ENCODE measurements around the gene AGBL3.

AGBL3 gene

GRCh38 chr7:134986363-134987251, at the start of gene AGBL3:
Gene AGBL3 (plus strand): TSS chr7:134986508. CDS start chr7:134987934, 1,426 bp downstream.
- peak; percentile 97 for DNase-seq

- no peak for DNase-seq
These were observed 49.3 kb upstream of the AGBL3 start for GRCh38 chr7:134936893-134937510.

DNA sequence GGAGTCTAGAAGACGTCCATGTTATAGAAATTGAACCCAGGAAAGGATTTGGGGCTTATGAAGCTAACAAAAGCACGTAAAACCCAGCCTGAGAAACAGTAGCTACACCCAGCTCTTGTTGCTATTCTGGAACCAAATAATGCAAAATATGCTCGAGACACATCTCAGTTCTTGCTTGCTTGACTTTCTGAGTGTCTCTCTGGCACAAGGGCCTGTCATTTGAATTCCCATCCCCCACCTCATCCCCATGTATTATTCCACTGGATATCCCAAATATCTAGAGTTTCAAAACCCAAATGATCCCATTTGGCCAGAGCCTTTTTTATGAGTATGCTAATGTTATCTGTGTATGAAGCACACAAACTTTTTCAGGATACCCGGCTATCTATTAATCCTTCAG, 48.2 kb upstream of the AGBL3 start:
- DNase-seq, result no peak

GRCh38 chr7:134939136-134939535, 47.2 kb upstream of the AGBL3 start:
- DNase-seq, result no peak

DNA sequence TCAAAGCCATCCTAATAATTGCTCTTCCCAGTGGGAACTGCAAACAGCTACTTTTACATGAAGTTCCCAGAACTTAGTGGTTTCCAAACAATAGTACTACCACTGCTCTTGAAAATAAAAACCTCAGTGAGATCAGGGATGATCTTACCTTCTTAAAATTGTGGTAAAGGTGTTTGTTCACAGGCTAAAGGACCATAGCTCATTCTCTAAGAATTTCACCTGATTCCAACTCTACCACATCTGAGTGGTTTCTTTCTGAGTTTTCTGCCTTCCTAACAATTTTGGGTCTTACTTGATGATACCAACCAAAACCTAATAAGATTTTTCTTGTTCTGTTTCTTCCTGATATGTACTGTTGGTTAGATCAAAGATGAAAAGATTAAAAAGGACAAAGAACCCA, 45.6 kb upstream of the AGBL3 start:
- DNase-seq, result no peak

DNA sequence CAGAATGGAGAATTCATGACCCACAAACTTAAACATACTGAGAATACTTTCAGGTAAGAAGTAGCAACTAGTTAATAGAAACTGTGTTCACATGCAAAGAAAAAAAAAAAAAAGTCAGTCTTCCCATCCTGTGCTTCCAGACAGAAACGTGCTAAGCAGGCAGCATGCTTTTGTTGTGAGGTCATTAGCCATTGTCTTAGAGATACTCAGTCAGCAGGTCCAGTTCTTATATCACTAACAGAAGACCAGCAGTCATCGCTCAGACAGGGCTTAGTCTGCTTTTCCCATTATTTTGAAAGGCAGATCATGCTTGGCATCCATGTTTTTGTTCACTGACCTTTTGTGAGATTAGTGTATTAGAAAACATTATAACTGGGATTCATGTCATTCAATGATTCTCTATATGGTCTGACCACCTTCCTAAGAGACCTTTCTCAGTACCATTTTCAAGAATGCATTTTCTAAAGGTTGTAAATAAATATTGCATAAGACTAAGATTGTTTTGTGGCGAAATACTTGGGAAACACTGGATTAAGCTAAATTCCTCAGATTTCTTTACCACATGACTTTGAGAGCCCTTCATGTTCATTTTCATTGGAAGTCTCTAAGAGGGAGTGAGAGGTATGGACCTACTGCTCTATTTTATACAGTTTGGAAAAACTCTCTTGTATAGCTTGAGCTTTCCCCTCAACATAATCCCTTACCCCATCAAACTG, 45.0 kb upstream of the AGBL3 start:
- DNase-seq, result no peak

- DNase-seq, result no peak
These were observed 44.4 kb upstream of the AGBL3 start for GRCh38 chr7:134941952-134942351.

DNA sequence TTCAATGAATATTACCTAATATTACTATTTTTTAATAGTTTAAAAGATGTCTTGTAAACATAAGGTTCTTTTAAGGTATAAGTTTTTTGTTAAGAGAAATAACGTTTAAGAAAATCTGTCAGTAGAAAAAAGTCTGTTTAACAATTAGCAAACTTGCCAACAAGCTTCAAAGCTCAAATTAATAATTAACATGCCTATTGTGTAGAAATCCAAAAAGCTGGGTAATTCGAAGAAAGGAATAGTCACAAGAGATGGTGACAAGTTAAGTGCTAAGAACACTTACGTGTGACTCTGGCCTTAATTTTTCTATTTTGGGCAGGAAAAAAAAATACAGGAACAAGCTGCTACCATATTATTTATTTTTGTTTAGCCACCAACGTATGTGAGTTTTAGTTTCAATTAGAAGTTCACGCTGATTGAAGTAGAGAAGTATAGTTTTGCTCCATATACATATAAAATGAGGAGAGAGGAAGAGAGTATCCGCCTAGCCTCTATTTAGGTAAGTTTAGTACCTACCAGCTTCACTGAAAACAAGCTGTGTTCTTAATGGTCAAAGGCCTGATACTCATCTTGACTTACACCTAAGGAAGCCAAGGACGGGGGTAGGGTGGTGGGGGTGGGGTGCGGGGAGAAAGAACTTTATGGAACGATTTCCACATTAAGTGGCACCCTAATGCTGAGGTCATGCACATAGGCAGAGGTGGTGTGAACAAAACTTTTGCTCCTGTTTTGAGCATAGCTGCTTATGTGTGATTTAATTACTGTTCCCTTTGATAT, 43.4 kb upstream of the AGBL3 start:
- DNase-seq, result no peak

GRCh38 chr7:134943785-134944400, 42.4 kb upstream of the AGBL3 start:
- DNase-seq, result peak; percentile 38

DNA sequence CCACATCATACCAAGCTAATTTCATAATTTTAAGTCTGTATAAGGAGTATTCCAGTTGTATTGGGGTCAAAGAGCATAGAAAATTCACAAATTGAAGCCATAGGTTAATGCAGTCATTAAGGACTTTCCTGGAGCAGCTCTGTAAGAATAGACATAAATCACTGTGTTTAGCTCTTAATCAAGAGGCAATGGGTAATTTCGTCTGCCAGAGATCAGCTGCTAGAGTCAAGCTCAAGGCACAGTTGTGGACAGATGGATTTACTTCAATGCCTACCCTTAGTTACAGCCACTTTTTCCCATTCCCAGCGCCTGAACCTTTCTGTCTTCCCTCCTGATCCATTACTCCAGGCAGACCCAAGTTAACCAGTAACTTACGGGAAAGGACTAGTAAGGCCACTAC, 40.6 kb upstream of the AGBL3 start:
- no peak for DNase-seq

- DNase-seq, result no peak
These were observed 40.0 kb upstream of the AGBL3 start for GRCh38 chr7:134946260-134946659.

DNA sequence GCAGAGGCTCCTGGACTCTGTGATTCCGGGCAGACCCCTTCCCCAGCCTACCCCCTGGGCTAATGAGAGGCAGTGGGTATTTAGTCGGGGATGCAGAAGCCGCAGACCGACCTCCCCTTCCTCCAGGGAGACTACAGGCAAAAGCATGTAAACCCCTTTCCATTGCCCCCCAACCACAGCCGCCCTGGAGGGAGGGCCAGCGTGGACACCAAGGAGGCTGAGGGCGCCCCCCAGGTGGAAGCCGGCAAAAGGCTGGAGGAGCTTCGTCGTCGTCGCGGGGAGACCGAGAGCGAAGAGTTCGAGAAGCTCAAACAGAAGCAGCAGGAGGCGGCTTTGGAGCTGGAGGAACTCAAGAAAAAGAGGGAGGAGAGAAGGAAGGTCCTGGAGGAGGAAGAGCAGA, 39.0 kb upstream of the AGBL3 start:
- no peak for DNase-seq

GRCh38 chr7:134947831-134948230, 38.5 kb upstream of the AGBL3 start:
- DNase-seq, result no peak

DNA sequence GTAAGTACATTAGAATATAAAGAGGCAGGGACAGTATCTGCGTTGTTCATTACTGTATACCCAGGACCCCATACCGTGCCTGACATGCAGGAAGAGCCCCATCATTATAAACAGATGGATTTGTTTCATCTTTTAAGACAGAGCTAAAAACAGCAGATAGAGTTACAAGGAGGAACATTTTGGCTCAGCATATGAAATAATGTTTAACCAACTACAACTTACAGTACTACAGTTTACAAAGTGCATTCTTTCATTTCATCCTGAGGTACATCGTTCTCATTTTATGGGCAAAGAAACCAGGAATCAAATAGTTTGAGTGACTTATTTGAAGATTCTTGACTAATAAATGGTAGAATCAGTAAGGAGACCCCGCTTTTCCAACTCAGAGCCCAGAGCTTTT, 38.1 kb upstream of the AGBL3 start:
- DNase-seq, result no peak

- DNase-seq, result no peak
These were observed 37.6 kb upstream of the AGBL3 start for GRCh38 chr7:134948736-134949135.

GRCh38 chr7:134949171-134949570, 37.1 kb upstream of the AGBL3 start:
- no peak for DNase-seq

- peak; percentile 1 for DNase-seq
These were observed 31.9 kb upstream of the AGBL3 start for GRCh38 chr7:134954197-134955082.

GRCh38 chr7:134957005-134957404, 29.3 kb upstream of the AGBL3 start:
- no peak for DNase-seq

- no peak for DNase-seq
These were observed 26.5 kb upstream of the AGBL3 start for GRCh38 chr7:134959810-134960209.

GRCh38 chr7:134962270-134962780, 24.0 kb upstream of the AGBL3 start:
- no peak for DNase-seq

- DNase-seq, result no peak
These were observed 23.3 kb upstream of the AGBL3 start for GRCh38 chr7:134963036-134963435.
